HG03025 (cell line): ENCODE measurements around the gene DHRSX.
"Not testable (repeated sequence)": the region's sequence is repeated elsewhere in the genome, so short reads cannot be mapped to it uniquely, and the experiment has no call there.

Experiments used
- ATAC-seq: cut with Tn5 transposase; IDR thresholded peaks from one replicate; pipeline ENCODE4 v1.9.1; 2021; ENCODE audit warnings: mild to moderate bottlenecking, moderate library complexity; ENCODE audit not compliant: unreplicated experiment, low FRiP score

The DHRSX gene

DNA sequence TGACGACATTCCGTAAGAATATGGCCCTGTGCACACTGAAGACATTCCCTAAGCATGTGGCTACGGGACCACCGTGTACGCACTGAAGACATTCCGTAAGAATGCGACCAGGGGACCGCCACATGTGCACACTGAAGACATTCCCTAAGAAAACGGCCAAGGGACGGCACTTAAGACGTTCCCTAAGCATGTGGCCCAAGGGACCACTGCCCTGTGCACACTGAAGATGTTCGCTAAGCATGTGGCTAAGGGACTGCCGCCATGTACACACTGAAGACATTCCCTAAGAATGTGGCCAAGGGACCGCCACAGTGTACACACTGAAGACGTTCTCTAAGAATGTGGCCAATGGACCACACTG lies 21.4 kb downstream of the DHRSX start:
- no peak for ATAC-seq

DNA sequence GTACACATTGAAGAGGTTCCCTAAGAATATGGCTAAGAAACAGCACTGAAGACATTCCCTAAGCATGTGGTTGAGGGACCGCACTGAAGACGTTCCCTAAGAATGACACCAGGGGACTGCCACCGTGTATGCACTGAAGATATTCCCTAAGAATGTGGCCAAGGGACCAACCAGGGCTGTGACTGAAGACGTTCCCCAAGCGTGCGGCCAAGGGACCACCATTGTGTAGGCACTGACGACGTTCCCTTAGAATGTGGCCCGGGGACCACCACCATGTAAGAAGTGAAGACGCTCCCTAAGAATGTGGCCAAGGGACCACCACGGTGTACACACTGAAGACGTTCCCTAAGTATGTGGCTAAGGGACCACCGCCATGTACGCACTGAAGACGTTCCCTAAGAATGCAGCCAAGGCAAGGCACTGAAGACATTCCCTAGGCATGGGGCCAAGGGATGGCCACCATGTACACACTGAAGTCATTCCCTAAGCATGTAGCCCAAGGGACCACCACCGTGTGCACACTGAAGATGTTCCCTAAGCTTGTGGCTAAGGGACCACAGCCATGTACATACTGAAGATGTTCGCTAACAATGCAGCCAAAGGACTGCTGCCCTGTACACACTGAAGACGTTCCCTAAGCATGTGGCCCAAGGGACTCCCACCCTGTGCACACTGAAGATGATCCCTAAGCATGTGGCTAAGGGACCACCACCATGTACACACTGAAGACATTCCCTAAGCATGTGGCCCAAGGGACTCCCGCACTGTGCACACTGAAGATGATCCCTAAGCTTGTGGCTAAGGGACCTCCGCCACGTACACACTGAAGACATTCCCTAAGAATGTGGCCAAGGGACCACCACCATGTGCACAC lies 22.0 kb downstream of the DHRSX start:
- ATAC-seq, result no peak

- ATAC-seq, result not testable (repeated sequence)
Measured at GRCh38 chrX:2477313-2477712, 23.5 kb downstream of the DHRSX start.

DNA sequence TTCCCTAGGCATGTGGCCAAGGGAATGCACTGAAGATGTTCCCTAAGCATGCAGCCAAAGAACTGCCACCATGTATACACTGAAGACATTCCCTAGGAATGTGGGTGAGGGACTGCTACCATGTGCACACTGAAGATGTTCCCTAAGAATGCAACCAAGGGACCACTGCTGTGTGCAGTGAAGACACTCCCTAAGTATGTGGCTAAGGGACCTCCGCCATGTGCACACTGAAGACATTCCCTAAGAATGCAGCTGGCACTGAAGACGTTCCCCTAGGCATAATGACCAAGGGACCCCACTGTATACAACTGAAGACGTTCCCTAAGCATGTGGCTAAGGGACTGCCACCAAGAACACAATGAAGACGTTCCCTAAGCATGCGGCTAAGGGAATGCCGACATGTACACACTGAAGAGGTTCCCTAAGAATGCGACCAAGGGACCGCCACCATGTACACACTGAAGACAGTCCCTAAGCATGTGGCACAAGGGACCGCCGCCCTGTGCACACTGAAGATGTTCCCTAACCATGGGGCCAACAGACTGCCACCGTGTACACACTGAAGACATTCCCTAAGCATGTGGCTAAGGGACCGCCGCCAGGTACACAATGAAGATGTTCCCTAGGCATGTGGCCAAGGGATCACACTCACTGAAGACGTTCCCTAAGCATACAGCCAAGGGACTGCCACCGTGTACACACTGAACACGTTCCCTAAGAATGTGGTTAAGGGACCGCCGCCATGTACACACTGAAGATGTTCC lies 25.6 kb downstream of the DHRSX start:
- no peak for ATAC-seq

GRCh38 chrX:2474280-2474962 lies 26.4 kb downstream of the DHRSX start:
- ATAC-seq, result no peak

DNA sequence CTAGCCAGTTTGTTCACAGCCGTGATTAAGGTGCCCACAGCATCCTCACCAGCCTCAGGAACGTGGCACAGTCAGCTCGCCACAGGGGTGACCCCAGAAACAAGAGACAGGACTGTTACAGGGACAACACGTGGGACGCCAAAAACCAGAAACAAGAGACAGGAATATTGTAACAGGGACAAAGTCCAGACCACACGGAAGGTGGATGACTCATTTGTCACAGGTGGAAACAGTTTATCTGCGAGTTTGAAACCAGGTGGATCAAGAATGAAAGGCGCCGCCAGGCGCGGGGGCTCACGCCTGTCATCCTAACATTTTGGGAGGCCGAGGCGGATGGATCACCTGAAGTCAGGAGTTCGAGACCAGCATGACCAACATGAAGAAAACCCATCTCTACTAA lies 27.7 kb downstream of the DHRSX start:
- ATAC-seq, result not testable (repeated sequence)

DNA sequence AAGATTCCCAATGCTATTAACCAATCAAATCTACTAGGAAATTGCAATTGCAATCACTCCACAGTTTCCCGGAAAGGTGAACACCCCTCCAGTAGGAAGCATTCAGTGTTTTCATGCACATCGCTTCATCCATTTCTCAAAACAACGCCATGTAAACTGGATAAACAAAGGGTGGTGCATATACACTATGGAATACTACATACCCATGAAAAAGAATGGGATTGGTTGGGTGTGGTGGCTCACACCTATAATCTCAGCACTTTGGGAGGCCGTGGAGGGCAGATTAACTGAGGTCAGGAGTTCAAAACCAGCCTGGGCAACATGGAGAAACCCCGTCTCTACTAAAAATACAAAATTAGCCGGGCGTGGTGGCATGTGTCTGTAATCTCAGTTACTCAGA lies 29.1 kb downstream of the DHRSX start:
- no peak for ATAC-seq

- ATAC-seq, result not testable (repeated sequence)
Measured at GRCh38 chrX:2471126-2471525, 29.6 kb downstream of the DHRSX start.

DNA sequence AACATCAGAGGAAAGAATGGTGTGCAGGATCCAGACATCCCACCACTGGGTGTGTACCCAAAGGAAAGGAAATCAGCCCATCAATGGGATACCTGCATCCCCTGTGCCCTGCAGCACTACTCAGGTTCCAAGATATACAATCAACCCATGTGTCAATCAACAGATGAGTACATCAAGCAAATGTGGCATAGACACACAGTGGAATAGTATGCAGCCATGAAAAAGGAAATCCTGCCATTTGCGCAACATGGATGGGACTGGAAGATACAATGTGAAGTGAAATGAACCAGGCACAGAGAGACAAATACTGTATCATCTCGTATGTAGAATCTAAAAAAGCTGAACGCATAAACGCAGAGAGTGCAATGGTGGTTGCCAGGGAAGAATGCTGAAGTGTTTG lies 30.9 kb downstream of the DHRSX start:
- not testable (repeated sequence) for ATAC-seq

DNA sequence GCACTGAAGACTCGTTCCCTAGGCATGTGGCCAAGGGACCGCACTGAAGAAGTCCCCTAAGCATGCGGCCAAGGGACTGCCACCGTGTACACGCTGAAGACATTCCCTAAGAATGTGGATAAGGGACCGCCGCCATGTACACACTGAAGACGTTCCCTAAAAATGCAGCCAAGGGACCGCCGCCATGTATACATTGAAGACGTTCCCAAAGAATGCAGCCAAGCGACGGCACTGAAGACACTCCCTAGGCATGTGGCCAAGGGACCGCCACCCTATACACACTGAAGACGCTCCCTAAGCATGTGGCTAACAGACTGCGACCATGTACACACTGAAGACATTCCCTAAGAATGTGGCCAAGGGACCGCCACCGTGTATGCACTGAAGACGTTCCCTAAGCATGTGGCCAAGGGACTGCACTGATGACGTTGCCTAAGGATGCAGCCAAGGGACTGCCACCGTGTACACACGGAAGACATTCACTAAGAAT lies 31.5 kb downstream of the DHRSX start:
- no peak for ATAC-seq

GRCh38 chrX:2468261-2469195 lies 32.2 kb downstream of the DHRSX start:
- ATAC-seq, result no peak

GRCh38 chrX:2466876-2467656 lies 33.7 kb downstream of the DHRSX start:
- ATAC-seq, result no peak

GRCh38 chrX:2464677-2465166 lies 36.1 kb downstream of the DHRSX start:
- ATAC-seq, result no peak

DNA sequence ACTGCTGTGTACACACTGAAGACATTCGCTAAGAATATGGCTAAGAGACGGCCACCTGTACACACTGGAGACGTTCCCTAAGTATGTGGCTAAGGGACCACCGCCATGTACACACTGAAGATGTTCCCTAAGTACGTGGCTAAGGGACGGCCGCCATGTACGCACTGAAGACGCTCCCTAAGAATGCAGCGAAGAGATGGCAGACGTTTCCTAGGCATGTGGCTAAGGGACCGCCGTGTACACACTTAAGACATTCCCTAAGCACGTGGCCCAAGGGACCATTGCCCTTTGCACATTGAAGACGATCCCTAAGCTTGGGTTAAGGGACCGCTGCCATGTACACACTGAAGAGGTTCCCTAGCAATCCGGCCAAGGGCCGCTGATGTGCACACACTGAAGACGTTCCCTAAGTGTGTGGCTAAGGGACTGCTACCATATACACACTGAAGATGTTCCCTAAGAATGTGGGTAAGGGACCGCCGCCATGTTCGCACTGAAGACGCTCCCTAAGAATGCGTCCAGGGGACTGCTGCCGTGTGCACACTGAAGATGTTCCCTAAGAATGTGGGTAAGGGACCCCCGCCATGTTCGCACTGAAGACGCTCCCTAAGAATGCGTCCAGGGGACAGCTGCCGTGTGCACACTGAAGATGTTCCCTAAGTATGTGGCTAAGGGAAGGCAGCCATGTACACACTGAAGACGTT lies 36.7 kb downstream of the DHRSX start:
- no peak for ATAC-seq

DNA sequence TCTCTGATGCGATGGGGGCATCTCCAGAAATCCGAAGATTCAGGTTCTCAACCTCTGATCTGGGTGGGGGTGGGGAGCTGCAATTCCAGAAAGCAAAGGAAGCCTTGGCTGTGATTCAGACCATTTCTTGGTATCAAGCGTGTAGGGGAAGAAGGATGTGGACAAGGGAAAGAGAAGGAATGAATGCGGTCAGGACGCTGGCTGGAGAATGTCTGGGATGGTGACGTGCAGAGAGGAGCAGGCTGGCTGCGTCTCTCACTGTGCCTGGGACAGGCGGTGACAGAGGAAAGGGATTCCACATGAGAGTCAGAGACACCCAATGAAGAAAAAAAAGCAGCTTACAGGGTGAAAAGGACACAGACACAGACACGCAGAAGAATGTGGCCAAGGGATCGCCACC lies 37.3 kb downstream of the DHRSX start:
- not testable (repeated sequence) for ATAC-seq

DNA sequence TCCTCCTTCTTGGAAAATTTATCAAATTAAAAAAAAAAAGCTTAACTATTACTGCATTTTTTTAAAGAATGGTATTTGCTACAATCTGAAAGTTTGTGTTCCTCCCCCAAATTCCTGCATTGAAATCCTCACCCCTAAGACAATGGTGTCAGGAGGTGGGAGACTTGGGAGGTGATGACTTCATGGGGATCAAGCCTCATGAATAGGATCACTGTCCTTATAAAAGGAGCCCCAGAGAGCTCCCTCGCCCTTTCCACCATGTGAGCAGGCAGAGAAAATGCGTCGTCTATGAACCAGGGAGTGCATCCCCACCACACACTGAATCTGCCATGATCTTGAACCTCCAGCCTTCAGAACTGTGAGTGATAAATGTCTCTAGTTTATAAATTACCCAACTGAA lies 38.0 kb downstream of the DHRSX start:
- no peak for ATAC-seq

- no peak for ATAC-seq
Measured at GRCh38 chrX:2462074-2462473, 38.7 kb downstream of the DHRSX start.

DNA sequence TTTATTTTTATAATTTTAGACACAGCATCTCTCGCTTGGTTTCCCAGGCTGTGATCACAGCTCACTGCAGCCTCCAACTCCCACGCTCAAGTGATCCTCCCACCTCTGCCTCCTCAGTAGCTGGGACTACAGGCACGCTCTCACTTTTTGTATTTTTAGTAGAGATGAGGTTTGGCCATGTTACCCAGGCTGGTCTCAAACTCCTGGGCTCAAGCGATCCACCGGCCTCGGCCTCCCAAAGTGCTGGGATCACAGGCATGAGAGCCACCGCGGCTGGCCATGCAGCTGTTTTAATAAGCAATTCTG lies 39.1 kb downstream of the DHRSX start:
- ATAC-seq, result no peak
